Measurements from ENCODE around the gene TTC19. TPM values are rescaled to one million over a fixed set of nuclear protein-coding genes. Genes with fewer than 3 reads are reported as not detected.
A peak's percentile ranks its signal among the peaks of the same experiment; 100 is the strongest.

The TTC19 gene
- total RNA-seq, 2 experiments from 2014 or later = 57.8 to 66.7 TPM

GRCh38 chr17:16033729-16034349 lies 34.2 kb downstream of the TTC19 start:
- no peak for ATAC-seq (ENCODE audit: poor library complexity)
- intact Hi-C loops (cut with DNase I, micrococcal nuclease) = no loop called here
- Mint-ChIP-seq H3K4me1 (ENCODE audit: low read depth) (peaks cover 6% of the 10 kb centered on the region), H3K27me3 (no peaks in the 10 kb centered on the region), H3K4me3 (no peak overlapping the region), H3K27ac (no peak overlapping the region), H3K36me3 (ENCODE audit: low read depth) (peaks cover 100% of the 10 kb centered on the region), H3K9me3 (no peaks in the 10 kb centered on the region)
- Histone ChIP-seq H3K4me3 (ENCODE audit: low read length) (no peak overlapping the region), H3K27me3 (ENCODE audit: control insufficient read depth in 1 of 2, insufficient read depth in 2 of 2, low read length in 2 of 2) (no peaks in the 10 kb centered on the region), H3K36me3 (ENCODE audit: insufficient read depth, low read length) (peaks cover 90% of the 10 kb centered on the region), H3K9me3 (ENCODE audit: control insufficient read depth in 1 of 2, insufficient read depth in 1 of 2, low read length in 2 of 2) (no peaks in the 10 kb centered on the region), H3K27ac (ENCODE audit: low read depth in 1 of 2, low read length in 2 of 2) (no peak overlapping the region), H3K4me1 (ENCODE audit: insufficient read depth, low read length) (no peaks in the 10 kb centered on the region)
- TF ChIP-seq CTCF (IDR thresholded peaks at IDR 0.05) = no peak
- CTCF ChIA-PET = no interaction called here
- POLR2A ChIA-PET = no interaction called here
- no peak for DNase-seq

- peaks cover 91% of the 10 kb centered on the region for H3K36me3 ChIP-seq (ENCODE audit: insufficient read depth, low read length)
- no peaks in the 10 kb centered on the region for H3K4me1 ChIP-seq (ENCODE audit: insufficient read depth, low read length)
- Mint-ChIP-seq H3K4me1 (ENCODE audit: low read depth) (peaks cover 6% of the 10 kb centered on the region), H3K4me3 (no peak overlapping the region), H3K36me3 (ENCODE audit: low read depth) (peaks cover 100% of the 10 kb centered on the region), H3K9me3 (no peaks in the 10 kb centered on the region), H3K27me3 (no peaks in the 10 kb centered on the region), H3K27ac (peak overlapping the region; percentile 12)
- no peak overlapping the region for H3K4me3 ChIP-seq (ENCODE audit: low read length)
- DNase-seq (no peak), ATAC-seq (ENCODE audit: poor library complexity) (no peak)
- intact Hi-C loops (cut with DNase I, micrococcal nuclease) = no loop called here
- H3K27me3 ChIP-seq (ENCODE audit: control insufficient read depth in 1 of 2, insufficient read depth in 2 of 2, low read length in 2 of 2) = no peaks in the 10 kb centered on the region
- CTCF ChIA-PET = interaction anchor here (1.8 kb wide), 1 partner anchor 11 kb away, joined by 4 read pairs; no protein-coding TSS in a partner anchor
- H3K27ac ChIP-seq (ENCODE audit: low read depth in 1 of 2, low read length in 2 of 2) = no peak overlapping the region
- POLR2A ChIA-PET = interaction anchor here (1.2 kb wide), 1 partner anchor 10 kb away, joined by 3 read pairs; no protein-coding TSS in a partner anchor
- no peak for TF ChIP-seq CTCF (IDR thresholded peaks at IDR 0.05)
- no peaks in the 10 kb centered on the region for H3K9me3 ChIP-seq (ENCODE audit: control insufficient read depth in 1 of 2, insufficient read depth in 1 of 2, low read length in 2 of 2)
Measured at GRCh38 chr17:16036261-16036660, 36.6 kb downstream of the TTC19 start.

- peaks cover 87% of the 10 kb centered on the region for H3K36me3 ChIP-seq (ENCODE audit: insufficient read depth, low read length)
- TF ChIP-seq CTCF (IDR thresholded peaks at IDR 0.05) = no peak
- DNase-seq = no peak
- no peak overlapping the region for H3K4me3 Mint-ChIP-seq
- H3K4me3 ChIP-seq (ENCODE audit: low read length) = no peak overlapping the region
- intact Hi-C loops (cut with DNase I, micrococcal nuclease) = loop anchor here in 1 of 2 experiments (1.0 kb wide), 1 partner anchor 11 kb away; no protein-coding TSS in a partner anchor
- H3K4me1 Mint-ChIP-seq (ENCODE audit: low read depth) = peaks cover 6% of the 10 kb centered on the region
- peak overlapping the region; percentile 12 for H3K27ac Mint-ChIP-seq
- H3K27me3 Mint-ChIP-seq = no peaks in the 10 kb centered on the region
- ChIA-PET CTCF (interaction anchor here (1.8 kb wide), 1 partner anchor 12 kb away, joined by 4 read pairs; no protein-coding TSS in a partner anchor), POLR2A (interaction anchor here (0.7 kb wide), 1 partner anchor 32 kb away, joined by 4 read pairs; no protein-coding TSS in a partner anchor)
- ATAC-seq (ENCODE audit: poor library complexity) = no peak
- no peak overlapping the region for H3K27ac ChIP-seq (ENCODE audit: low read depth in 1 of 2, low read length in 2 of 2)
- no peaks in the 10 kb centered on the region for H3K9me3 Mint-ChIP-seq
- no peaks in the 10 kb centered on the region for H3K4me1 ChIP-seq (ENCODE audit: insufficient read depth, low read length)
- no peaks in the 10 kb centered on the region for H3K9me3 ChIP-seq (ENCODE audit: control insufficient read depth in 1 of 2, insufficient read depth in 1 of 2, low read length in 2 of 2)
- H3K27me3 ChIP-seq (ENCODE audit: control insufficient read depth in 1 of 2, insufficient read depth in 2 of 2, low read length in 2 of 2) = no peaks in the 10 kb centered on the region
- H3K36me3 Mint-ChIP-seq (ENCODE audit: low read depth) = peaks cover 97% of the 10 kb centered on the region
Measured at GRCh38 chr17:16037636-16038035, 38.0 kb downstream of the TTC19 start.

Data from CD4-positive, alpha-beta T cell (primary cell).